HG02981 (cell line): ENCODE data around the gene PCDHB14.
"Not testable (repeated sequence)": the region's sequence is repeated elsewhere in the genome, so short reads cannot be mapped to it uniquely, and the experiment has no call there.

ENCODE experiments used
- ATAC-seq: cut with Tn5 transposase; IDR thresholded peaks from one replicate; pipeline ENCODE4 v1.9.1; 2021; ENCODE audit warnings: mild to moderate bottlenecking, moderate library complexity; ENCODE audit not compliant: unreplicated experiment

The PCDHB14 gene

GRCh38 chr5:141223112-141223783 is at the start of gene PCDHB14:
Gene PCDHB14, plus strand, starts transcription at chr5:141223343. Its CDS starts 163 bp downstream, at chr5:141223506.
- ATAC-seq, result no peak

- ATAC-seq, result not testable (repeated sequence)
Observed at GRCh38 chr5:141174291-141175104, 48.6 kb upstream of the PCDHB14 start.

- no peak for ATAC-seq
Observed at GRCh38 chr5:141175933-141176332, 47.2 kb upstream of the PCDHB14 start.

- ATAC-seq, result not testable (repeated sequence)
Observed at GRCh38 chr5:141177577-141178191, 45.5 kb upstream of the PCDHB14 start, which contains the start of gene PCDHB8. Gene PCDHB8, plus strand, starts transcription at chr5:141177790. Its CDS starts 245 bp downstream, at chr5:141178035.

DNA sequence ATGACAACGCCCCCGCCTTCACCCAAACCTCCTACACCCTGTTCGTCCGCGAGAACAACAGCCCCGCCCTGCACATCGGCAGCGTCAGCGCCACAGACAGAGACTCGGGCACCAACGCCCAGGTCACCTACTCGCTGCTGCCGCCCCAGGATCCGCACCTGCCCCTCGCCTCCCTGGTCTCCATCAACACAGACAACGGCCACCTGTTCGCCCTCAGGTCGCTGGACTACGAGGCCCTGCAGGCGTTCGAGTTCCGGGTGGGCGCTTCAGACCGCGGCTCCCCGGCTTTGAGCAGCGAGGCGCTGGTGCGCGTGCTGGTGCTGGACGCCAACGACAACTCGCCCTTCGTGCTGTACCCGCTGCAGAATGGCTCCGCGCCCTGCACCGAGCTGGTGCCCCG is 43.8 kb upstream of the PCDHB14 start:
- not testable (repeated sequence) for ATAC-seq

- not testable (repeated sequence) for ATAC-seq
Observed at GRCh38 chr5:141179876-141180275, 43.3 kb upstream of the PCDHB14 start.

- ATAC-seq, result no peak
Observed at GRCh38 chr5:141180313-141180712, 42.8 kb upstream of the PCDHB14 start.

GRCh38 chr5:141182248-141182647 is 40.9 kb upstream of the PCDHB14 start, which contains the start of gene PCDHB16:
Gene PCDHB16, plus strand, starts transcription at chr5:141182387. Its CDS starts 173 bp downstream, at chr5:141182560.
- no peak for ATAC-seq

GRCh38 chr5:141184117-141184855 is 38.9 kb upstream of the PCDHB14 start:
- ATAC-seq, result not testable (repeated sequence)

DNA sequence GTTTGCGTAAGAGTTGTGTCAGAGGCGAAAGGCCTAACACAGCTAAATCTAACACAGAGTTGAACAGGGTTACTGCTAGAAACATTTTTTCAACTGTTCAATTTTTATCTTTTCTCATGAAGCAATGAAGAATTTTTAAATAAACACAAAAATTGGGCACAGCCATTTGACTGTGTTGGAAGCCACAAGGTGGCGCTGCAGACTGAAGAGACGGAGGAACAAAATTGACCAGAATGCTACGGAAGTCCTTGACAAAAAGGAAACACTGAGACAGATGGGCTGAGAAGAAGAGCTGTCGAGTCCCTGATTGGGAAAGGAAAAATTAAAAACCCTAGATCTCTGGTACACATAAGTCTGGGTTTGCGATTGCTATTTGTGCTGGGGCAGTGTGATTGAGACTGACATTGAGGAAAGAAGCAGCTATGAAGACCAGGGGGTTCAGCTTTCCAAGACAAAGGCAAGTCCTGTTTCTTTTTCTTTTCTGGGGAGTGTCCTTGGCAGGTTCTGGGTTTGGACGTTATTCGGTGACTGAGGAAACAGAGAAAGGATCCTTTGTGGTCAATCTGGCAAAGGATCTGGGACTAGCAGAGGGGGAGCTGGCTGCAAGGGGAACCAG is 36.1 kb upstream of the PCDHB14 start, which contains the start of gene PCDHB9:
TSS of gene PCDHB9 (plus strand) at position 265 of the 616 bp plus-strand sequence. CDS start at position 423, 158 bp downstream.
- no peak for ATAC-seq

DNA sequence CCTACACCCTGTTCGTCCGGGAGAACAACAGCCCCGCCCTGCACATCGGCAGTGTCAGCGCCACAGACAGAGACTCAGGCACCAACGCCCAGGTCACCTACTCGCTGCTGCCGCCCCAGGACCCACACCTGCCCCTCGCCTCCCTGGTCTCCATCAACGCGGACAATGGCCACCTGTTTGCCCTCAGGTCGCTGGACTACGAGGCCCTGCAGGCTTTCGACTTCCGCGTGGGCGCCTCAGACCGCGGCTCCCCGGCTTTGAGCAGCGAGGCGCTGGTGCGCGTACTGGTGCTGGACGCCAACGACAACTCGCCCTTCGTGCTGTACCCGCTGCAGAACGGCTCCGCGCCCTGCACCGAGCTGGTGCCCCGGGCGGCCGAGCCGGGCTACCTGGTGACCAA is 34.5 kb upstream of the PCDHB14 start:
- ATAC-seq, result not testable (repeated sequence)

GRCh38 chr5:141189131-141189530 is 34.0 kb upstream of the PCDHB14 start:
- not testable (repeated sequence) for ATAC-seq

- ATAC-seq, result no peak
Observed at GRCh38 chr5:141192110-141192725, 30.9 kb upstream of the PCDHB14 start, which contains the start of gene PCDHB10. Gene PCDHB10, plus strand, starts transcription at chr5:141192353. Its CDS starts 200 bp downstream, at chr5:141192553.

- not testable (repeated sequence) for ATAC-seq
Observed at GRCh38 chr5:141194332-141194731, 28.8 kb upstream of the PCDHB14 start.

DNA sequence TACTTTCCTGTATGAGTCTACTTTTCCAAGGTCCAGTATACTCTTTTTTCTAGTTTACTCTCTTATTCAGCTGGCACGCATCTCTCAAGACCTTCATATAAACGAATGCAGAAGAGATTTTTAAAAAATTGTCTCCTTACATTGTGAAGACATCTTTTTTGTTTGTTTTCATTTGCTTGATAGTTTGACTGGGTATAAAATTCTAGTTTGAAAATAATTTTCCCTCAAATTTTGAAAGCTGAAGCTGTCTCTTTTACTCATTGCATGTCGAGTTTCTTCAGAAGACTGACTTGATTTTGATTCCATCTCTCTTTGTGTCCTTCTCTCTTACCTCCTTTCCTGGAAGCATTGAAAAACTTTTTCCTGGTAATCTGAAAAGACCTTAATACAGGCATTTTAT is 26.8 kb upstream of the PCDHB14 start:
- ATAC-seq, result no peak

GRCh38 chr5:141199359-141200235 is 23.5 kb upstream of the PCDHB14 start, which contains the start of gene PCDHB11:
Gene PCDHB11, plus strand, starts transcription at chr5:141199627. Its CDS starts 148 bp downstream, at chr5:141199775.
- no peak for ATAC-seq

DNA sequence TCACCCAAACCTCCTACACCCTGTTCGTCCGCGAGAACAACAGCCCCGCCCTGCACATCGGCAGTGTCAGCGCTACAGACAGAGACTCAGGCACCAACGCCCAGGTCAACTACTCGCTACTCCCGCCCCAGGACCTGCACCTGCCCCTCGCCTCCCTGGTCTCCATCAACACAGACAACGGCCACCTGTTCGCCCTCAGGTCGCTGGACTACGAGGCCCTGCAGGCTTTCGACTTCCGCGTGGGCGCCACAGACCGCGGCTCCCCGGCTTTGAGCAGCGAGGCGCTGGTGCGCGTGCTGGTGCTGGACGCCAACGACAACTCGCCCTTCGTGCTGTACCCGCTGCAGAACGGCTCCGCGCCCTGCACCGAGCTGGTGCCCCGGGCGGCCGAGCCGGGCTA is 22.0 kb upstream of the PCDHB14 start:
- not testable (repeated sequence) for ATAC-seq

DNA sequence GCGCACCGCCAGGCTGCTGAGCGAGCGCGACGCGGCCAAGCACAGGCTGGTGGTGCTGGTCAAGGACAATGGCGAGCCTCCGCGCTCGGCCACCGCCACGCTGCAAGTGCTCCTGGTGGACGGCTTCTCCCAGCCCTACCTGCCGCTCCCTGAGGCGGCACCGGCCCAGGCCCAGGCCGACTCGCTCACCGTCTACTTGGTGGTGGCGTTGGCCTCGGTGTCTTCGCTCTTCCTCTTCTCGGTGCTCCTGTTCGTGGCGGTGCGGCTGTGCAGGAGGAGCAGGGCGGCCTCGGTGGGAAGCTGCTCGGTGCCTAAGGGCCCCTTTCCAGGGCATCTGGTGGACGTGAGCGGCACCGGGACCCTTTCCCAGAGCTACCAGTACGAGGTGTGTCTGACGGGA is 21.5 kb upstream of the PCDHB14 start:
- not testable (repeated sequence) for ATAC-seq
